SW 1271 (cell line): Measurements from ENCODE around the gene ACADL.

Experiments used
- DNase-seq, 2 experiments: peaks; one replicate each; lab custom pipeline; 2025; lab: John Stamatoyannopoulos, UW

Gene ACADL

DNA sequence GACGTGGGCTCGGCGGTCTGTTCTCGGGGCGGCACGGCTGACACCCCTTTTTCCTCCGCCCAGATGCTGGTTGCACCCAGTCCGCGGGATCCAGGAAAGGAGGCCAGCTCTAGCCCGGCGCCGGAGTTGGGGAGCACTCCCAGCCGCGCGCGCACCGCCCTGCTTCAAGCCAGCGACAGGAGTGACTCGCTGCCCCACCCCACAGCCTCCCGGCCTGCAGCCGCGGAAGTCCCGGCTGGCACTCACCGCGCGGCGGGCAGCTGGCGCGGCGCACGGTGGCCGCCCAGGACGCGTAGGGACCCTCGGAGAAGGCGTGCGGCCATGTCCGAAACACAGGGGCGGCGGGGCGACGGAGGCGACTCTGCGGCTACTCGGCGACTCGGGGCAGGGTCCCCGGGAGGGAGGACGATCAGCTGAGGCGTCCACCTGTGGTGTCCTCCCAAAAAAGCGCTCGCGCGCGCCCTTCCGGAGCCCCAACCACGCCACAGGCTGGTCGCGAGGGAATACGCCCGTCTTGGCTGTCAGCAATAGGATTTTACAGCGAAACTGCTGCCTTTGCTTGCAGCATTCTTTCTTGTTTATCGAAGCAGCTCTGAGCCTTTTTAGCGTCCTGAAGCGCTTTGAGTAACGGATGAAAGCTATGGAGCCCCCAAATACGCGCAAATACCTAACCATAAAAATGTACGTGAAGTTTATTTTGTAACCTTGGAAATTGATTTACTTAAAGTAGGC, at the start of gene ACADL:
TSS of gene ACADL (minus strand) at position 507 of the 732 bp plus-strand sequence. CDS start at position 323, 184 bp downstream.
- no peak for DNase-seq

DNA sequence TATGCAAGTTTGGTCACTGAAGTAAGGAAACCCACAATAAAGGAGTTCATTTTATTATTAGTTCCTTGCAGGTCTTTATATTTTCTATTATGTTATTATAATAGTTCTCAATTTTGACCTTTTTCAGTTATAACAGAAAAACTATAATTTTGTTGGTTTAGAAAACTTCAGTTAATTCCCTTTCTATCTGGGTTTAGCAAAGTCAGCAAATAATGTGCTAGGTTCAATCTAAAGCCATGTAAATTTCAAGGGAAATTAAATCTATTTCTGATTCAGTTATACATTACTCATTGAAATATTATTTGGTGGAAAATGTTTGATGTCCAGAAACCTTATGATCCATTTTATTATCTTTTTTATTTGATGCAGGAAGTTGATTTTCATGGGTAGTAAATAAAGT, 46.1 kb upstream of the ACADL start:
- DNase-seq, result no peak

DNA sequence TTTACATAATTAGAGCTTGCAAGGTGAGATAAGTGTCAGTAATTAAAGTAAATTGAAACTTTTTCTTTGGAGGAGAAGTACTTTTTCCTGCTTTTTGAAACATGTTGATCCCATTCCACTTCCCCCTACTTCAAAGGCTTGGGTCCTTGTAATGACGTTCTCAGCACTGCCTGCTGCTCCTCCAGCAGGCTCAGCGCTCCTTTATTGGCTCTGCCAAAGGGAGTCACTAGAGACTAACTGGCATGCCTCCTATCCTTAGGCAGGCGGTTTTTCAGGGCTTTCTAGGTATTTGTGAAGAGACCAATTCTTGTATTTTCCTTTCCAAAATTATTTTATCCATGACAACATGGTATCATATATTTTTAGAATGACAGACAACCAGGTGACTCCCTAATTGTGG, 43.9 kb upstream of the ACADL start:
- DNase-seq, result no peak

DNA sequence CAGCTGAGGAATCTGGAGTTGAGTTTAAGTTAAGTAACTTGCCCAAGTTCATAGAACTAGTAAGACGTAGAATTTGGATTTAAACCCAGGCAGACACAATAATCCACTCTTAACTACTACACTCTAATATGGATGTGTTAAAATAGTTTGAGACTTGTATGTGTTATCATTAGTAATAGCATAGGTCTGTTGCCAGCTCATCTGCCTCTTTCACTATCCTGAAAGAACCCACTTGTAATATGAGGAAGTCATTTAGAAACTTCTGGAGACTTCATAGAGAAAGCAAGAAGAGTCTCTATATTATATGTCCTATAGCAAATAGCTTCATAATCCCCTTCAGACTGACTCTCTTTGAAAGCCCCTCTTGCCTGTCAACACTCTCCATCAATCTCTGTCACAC, 43.0 kb upstream of the ACADL start:
- no peak for DNase-seq

DNA sequence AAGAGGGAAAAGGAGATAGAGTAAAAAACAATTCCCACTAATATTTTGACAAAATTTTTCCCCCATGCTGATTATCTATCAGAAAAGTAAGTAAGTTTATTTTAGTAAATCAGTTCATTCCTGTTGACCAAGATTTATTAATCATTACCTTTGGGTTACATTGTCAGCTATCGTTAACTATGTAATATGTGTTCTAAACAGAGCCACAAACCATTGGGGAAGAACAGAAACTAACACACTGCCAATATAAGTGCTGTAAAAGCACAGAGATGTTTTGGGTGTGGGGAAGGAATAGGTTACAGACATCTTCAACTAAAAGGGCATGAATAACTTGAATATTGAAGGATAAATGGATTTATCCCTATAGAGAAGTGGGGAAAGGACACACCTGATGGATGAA, 42.5 kb upstream of the ACADL start:
- no peak for DNase-seq

DNA sequence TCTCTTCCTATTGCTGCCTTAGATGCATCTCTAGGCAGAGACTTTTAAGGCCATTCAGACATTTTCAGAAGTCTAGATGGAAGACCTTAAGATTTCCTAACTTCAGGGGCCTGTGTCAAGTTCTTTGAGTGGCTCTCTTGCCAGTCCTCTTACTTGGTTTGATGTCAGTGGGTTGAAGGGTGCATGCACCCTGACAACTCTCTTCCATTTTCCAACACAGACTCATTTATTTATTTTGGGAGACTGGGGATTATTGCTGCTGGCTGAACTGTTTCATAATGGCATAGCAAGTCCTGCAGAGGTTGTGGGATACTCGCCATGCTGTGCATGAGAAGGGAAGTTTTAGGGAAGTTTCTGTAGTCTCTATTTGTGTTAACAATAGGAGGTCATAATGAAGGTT, 39.0 kb upstream of the ACADL start:
- DNase-seq, result no peak

DNA sequence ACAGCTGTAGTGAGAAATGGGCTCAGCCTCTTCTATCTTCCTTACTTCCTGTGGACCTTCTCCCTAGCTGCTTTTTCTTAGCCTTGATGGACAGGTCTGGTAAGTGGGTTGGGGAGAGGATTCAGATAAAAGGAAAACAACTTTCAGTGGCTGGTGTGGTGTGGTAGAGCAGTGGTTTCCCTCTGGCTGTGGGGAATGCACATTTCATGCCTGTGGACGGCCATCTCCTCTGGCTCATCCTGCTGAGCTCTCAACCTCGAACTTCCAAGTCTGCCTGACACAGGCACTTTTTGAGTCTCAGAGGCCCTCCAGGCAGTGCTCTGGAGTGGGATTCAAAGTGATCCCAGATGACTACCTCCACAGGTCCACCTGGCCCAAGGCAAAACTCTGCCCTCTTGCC, 38.6 kb upstream of the ACADL start:
- DNase-seq, result no peak

DNA sequence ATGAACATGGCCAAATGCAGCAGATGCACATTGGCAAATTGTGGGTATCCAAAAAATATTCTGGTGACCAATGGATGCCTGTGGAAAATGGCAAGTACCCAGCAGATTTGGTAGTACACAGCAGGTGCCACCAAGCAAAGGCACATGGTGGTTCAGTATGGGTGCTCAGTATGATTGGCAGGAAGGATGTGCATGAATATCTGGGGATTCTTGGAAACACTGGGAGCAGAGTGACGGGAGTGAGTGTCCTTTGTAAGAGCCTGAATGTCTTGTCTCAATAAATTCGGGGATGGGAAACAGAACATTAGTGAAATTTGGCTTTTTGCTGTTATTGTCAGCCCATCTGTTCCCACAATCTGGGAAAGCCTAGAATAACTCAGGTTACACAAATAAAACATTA, 36.8 kb upstream of the ACADL start:
- DNase-seq, result no peak

DNA sequence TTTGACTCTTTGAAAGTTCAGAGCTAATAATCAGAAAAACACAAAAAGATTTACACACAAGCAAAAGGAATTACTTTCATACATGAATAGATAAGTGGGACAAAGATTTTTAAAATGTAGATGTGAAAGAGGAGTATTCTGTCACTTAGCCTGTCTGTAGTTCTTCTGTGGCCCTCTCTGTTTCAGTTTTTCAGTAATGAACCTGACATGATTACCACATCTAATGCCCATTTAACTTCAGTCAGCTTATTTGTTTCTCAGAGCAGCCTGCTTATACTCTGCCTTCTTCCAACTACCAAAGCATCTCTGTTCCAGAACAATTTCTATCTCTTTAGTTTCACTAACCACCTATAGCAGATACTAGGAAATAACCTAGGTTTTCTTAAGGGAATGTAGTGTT, 34.4 kb upstream of the ACADL start:
- no peak for DNase-seq

DNA sequence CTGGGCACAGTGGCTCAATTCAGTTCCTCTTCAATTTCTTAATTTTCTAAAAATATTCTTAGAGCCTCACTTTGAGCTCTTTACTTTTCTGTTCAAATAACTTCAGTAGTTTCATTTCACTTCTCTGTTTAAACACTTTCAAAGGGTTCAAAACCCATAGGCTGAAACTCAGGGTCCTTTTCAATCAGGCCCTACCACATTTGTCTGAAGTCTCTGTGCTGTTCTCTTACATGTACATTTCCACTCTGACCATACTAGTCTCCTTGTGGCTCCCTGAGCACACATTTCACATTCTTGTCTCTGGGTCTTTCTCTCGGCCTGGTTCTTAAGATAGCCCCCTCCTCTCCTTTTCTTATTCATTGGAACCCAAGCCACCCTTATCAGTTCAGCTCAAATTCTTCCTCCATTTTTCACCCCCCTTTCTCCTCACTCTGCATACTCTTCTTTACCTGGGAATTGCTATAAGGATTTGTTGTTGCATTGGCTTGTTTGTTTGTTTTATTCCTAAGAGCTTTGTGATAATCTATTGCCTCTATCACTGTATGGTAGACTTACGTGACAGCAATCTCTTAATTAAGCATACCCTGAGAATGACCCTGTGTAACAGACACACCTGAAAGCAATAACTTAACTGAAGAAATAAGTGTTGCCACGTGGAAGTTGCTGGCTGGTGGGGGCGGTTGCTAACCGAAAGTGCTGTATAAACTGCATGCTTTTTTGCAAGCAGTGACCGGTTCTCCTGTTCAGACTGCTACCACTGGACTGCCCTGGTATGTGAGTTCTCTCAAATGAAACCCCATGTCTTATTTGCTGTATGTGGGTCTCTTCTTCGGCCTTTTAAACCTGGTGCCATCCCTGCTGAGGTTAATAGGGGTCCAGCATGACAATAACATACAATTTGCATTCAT, 27.7 kb upstream of the ACADL start:
- DNase-seq, result no peak

DNA sequence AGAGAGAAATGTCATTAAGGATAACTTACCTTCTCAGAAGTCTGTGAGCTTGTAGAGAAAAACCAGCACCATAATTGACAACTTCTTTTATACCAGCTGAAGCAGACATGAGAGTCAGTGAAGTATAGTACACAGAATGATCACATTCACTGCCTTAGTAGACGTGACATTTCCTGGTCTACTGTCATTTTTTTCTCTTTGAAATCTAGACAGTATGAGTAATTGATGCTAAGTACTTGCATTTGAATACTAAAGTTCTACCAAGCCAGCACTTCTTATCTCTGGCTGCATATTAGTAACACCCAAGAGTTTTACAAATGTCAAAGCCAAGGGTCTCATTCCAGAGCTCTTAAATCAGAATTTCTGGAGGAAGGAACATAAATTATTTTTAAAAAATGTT, 25.4 kb upstream of the ACADL start:
- DNase-seq, result no peak

DNA sequence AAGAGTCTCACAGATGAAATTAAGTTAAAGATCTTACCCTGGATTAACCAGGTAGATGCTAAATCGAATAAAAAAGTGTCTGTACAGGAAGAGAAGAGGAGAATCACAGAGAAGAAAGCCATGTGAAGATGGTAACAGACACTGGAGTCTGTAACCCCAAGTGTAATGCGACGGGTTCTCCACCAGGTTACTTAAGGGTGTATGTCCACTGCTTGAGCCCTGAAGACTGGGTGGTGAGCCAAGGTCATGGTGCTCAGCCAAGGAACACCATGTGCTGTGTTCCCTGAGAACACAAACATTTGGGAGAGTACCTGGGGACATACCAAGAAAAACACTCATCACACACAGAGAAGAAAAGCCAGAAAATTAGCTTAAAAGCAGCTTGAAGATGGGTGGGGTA, 8.2 kb upstream of the ACADL start:
- no peak for DNase-seq

DNA sequence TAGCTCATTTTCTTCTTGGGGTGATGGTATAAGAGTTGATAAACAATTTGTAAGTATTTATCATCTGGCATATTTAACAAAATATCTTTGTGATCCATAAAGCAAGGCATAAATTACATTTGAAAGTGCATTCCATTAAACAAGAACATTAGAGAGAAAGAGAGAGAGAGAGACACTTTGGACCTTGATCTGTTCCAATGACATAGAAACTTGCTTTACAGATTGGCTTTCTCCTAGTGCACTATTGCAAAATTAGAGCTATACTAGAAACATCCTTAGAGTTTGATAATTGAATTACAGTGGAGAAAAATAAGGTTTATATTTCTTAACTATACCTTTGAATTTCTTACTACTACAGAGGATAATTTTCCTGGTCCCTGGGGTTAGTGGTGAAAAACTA, 5.7 kb upstream of the ACADL start:
- no peak for DNase-seq

DNA sequence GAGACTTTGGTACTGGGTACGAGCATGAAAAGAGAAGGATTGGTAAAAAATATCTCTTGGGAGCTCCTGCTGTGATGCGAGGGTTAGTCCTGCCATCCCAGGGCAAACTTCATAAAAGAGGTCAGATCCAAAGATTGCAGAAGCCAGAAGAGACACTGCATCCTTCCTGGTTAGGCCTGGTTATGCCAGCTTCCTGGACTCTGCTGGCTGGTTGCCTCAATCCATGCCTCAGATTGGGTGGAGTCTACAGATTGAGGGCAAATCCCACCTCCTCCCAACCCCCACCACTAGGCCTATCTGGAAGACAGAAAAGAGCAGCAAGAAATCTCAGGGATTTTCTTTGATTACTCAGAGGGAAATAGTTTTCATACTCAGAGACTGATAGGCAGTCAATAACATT, 5.3 kb upstream of the ACADL start:
- no peak for DNase-seq

DNA sequence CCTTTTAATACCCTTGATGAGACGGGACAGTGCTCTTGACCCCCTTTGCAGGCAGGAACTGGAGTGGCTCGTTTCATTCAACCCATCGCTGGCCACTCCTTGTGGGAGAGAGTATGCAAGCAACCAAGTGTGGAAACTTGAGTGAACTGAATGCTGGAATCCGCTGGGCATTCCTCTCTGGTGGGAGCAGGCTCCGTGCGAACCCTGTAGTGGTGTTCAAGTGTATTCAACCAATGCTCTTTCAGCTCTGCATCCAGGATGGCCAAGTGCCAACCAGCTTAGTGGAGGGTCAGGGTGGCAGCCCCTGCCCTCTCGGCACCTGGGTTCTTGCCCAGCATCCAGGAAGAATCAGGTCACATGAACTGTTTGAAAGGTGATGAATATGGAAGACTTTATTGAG, 3.3 kb upstream of the ACADL start:
- no peak for DNase-seq

DNA sequence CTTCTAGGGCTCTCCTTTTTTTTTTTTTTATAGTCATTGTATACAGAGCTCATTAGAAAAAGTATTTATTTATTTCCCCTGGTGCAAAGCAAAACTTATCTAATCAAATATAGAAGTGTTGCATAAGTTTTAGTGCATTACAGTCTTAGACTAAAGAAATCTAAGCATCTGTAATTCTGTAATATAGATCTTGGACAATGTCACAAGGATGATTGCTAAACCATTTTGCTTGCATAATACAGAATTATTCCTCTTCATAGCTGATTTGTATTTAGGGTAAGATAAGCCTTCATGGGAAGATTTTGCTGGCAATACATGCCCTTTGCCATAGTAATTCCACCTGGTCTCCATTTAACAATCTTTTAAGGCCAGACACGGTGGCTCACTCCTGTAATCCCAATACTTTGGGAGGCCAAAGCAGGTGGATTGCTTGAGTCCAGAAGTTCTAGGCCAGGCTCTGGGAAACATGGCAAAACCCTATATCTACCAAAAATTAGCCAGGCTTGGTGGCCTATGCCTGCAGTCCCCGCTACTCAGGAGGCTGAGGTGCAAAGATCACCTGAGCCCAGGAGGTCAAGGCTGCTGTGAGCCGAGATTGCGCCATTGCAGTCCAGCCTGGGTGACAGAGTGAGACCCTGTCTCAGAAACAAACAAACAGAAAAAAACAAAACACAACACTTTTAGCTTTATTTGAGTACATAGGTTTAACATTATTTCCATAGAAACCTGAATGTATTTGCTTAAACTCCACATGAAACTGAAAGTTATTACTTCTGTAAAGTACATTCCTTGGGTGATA, 2.2 kb upstream of the ACADL start:
- DNase-seq, result no peak

DNA sequence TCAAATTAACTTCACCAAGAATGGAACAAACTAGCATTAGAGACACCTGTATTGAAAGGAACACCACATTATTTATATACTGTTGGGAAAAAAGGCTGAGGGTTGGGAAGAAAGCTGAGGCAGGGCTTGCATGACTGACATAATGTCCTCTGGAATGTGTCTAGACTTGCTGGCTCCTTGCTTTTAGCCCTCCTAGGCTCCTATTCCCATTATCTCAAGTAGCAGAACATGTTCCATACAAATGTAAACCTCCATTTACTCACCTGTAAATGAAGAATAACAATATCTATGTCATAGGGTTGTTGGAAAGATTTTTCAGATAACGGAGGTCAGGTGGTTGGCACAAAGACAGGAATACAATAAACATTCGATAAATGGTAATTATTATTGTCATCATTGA, 976 bp upstream of the ACADL start:
- no peak for DNase-seq

DNA sequence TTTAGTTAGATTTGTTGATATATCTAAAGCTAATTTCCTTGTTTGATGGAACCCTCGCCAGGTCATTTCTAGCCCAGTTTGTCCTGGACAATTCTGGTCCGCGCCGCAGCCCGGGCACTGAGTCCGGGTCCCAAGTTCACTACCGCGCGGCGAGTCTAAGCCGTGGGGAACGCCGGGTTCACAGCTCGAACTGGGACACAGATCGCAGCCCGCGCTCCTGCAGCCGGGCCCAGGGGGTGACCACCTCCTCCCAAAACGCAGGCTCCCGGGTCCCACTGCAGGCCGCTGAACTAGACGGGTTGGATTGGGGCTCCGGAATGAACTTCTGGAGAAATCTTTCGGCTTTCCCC, 681 bp downstream of the ACADL start:
- no peak for DNase-seq

DNA sequence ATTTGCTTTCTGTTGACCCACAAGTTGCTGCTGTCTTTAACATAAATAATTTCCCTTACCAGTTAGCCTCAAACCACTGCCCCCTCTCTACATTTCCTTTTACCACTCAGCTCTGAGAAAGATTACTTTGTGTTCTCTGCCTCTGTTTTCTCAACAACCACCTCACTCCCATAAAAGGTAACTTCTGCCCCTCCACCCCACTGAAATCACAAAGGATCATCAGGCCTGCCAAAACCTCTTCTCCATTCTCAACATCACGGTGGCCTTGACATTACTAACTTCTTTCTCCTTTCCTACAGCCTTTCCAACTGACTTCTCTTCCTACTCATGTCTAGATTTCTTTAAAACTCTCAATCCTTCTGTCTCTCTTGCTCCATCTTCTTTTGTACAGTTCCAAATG, 10.1 kb downstream of the ACADL start:
- no peak for DNase-seq

DNA sequence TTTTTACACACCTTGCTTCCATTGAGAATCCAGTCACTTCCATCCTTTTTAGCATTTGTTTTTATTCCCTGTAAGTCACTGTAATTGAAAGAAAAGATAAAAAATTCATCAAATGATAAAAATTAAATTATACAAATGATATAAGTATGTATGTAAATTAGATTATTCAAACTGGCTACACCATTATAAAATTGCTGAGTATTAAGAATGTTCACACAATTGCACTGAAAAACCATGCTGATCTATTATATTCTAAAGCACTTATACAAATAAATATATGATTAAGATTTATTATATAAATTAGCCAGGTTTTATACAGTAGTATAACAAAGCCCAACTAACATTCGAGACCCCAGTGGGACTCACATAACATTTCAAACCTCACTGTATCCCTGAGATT, 15.1 kb downstream of the ACADL start:
- no peak for DNase-seq

DNA sequence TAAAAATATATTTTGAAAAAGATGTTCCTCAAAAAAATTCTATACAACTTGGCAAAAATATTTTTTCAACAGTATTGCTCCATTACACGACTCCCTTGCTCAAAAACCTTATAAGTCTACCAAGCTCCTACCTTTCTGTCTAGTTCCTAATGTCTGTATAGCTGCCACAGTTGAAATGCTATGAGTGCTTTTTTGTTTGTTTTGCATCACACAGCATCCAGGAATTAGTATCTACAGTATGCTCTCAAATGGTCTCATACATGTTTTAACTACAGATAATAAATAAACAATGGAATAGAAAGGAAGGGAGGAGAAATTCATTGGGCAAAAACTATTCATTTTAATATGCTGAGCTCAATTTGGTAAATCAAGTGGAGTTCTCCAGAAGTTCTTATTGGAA, 17.3 kb downstream of the ACADL start:
- DNase-seq, result no peak

DNA sequence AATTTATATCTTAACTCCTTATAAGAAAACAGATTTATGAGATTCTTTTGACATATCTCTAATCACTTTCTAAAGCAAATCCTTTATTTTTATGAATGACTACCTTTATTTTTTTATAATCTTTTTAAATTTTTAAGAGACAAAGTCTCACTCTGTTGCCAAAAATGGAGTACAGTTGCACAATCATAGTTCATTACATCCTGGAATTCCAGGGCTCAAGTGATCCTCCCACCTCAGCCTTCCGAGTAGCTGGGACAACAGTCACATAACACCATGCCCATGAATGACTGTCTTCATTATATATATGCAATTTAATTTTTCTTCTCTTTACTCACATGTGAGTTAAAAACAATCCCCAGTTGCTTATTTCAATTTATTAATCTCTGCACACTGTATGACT, 21.7 kb downstream of the ACADL start:
- no peak for DNase-seq

DNA sequence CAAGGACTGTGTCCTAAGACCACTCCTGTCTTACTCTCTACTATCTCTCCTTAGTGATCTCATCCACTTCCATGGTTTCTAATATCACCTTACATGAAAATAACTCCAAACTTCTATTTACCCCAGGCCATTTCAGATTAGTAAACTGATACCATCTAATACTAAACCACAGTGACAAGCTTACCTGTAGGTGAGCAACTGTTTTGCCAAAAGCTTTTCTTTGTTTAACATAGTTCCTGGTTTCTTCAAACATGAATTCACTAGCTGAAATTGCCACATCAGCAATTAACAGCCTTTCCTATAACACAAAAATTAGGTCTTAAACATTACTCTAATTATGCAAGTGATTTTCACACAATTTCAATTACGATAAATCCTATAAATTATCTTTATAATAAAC, 22.1 kb downstream of the ACADL start:
- no peak for DNase-seq
